ENCODE data around the gene KRTAP10-4. TPM values are rescaled to one million over a fixed set of nuclear protein-coding genes. Genes with fewer than 3 reads are reported as not detected.

Gene KRTAP10-4
- total and polyA plus RNA-seq, 2 donors = not detected

DNA sequence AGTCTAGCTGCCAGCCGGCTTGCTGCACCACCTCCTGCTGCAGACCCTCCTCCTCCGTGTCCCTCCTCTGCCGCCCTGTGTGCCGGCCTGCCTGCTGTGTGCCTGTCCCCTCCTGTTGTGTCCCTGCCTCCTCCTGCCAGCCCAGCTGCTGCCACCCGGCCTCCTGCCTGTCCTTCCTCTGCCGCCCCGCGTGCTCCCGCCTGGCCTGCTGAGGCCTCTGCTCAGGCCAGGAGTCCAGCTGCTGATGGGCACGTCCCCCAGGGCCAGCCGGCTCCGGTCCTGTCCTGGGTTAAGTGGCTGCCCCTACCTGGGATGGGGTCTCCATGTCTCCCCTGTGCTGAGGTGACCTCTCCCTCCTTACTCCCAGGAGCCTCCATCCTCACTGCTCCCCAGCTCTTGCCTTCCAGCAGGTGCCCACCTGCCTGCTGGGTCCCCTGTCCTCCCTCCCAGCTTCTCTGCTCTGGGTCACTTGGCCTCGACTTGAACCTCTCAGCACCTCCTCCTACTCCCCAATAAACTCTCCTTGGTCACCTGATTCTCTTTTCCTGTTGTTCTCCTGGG lies 39.2 kb downstream of the KRTAP10-4 start:
- H3K36me3 ChIP-seq (ENCODE audit: insufficient read depth) = no peaks in the 10 kb centered on the region
- no peak overlapping the region for H3K4me3 ChIP-seq (ENCODE audit: low read depth, low read length)
- H3K27ac ChIP-seq (ENCODE audit: low read depth) = no peak overlapping the region
- 79% methylated on average over 13 of the region's 13 CpGs for WGBS
- no peak for DNase-seq (ENCODE audit: extremely low spot score)
- no peaks in the 10 kb centered on the region for H3K4me1 ChIP-seq (ENCODE audit: insufficient read depth)

DNA sequence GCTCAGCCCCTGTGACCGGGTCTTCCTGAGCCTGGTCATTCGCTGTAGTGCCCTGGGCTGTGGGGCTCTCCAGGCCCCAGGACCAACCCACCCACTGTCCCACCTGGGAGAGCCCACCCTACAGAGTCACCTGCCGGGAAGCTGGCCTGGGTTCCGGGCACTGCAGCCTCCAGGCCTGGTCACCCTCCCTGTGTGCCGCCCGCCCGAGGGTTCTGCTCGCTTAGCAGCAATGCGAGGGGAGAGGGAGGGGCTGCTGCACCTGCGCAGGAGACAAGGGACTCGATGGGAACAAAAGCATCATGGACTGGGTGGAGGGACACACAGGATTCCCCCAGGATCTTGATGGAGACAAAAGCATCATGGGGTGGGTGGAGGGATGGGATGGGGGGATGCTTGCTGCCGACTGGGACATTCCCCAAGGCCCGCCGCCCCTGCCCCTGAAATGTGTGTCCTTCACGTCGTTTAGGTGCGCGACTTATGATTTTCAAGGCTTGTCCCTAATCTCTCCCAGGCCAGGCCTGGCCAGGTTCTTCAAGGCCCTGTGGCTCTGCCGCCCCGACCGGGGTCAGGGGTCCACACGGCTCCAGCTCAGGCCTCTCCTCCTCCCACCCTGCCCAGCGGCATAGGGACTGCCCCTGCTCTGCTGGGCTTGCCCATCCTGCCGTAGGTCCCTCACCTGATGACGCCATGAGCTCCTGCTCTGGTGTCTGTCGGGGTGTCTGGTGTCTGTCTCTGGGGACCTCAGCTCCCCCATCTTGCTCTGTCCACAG lies 40.0 kb downstream of the KRTAP10-4 start:
- Histone ChIP-seq H3K4me3 (ENCODE audit: low read depth, low read length) (no peak overlapping the region), H3K36me3 (ENCODE audit: insufficient read depth) (no peaks in the 10 kb centered on the region), H3K27ac (ENCODE audit: low read depth) (no peak overlapping the region), H3K4me1 (ENCODE audit: insufficient read depth) (no peaks in the 10 kb centered on the region)
- WGBS = 88% methylated on average over 26 of the region's 26 CpGs
- DNase-seq (ENCODE audit: extremely low spot score) = no peak

DNA sequence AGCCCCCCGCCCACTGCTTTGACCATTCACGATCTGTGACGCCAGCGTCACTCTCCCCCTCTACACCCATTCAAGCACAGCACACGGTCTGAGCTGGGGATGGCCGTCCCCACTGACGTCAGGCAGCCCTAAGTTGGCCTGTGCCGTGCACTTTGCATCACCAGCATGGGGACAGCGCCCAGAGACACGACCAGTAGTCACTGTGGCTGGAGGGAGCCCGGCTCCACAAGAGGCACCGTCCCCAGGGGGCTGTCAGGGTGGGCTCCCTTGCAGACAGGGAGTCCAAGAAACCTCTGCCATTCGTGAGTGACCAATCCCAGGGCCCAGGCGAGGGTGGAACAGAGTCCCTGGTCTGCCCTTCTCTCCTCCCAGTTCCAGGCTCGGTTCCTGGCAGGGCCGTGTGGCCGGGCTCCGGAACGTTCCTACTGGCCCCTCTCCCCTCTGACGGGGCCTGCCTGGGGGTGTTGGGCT lies 40.7 kb downstream of the KRTAP10-4 start:
- H3K27ac ChIP-seq (ENCODE audit: low read depth) = no peak overlapping the region
- H3K4me1 ChIP-seq (ENCODE audit: insufficient read depth) = no peaks in the 10 kb centered on the region
- H3K4me3 ChIP-seq (ENCODE audit: low read depth, low read length) = no peak overlapping the region
- WGBS = 75% methylated on average over 20 of the region's 20 CpGs
- no peaks in the 10 kb centered on the region for H3K36me3 ChIP-seq (ENCODE audit: insufficient read depth)
- no peak for DNase-seq (ENCODE audit: extremely low spot score)

DNA sequence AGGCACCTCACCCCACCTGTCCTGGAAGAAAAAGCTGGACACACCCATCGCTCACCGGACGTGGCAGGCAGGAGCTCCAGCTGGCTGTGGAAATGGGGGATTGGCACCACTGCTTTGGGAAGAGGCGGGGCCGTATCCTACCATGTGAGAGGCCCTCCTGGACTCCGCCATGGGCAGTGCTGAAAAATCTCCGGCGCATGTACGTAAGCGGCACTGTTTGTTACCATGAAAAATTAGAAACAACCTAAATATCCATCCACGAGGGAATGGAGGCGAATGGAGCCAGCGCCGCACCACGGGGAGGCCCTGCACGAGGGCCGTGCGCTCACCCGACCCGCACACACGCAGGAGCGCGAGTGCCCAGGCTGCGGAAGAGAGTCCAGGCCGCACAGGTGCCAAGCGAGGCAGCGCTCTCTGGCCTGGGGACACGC lies 41.4 kb downstream of the KRTAP10-4 start:
- no peak for DNase-seq (ENCODE audit: extremely low spot score)
- no peak overlapping the region for H3K4me3 ChIP-seq (ENCODE audit: low read depth, low read length)
- no peaks in the 10 kb centered on the region for H3K4me1 ChIP-seq (ENCODE audit: insufficient read depth)
- WGBS = 89% methylated on average over 28 of the region's 28 CpGs
- no peak overlapping the region for H3K27ac ChIP-seq (ENCODE audit: low read depth)
- H3K36me3 ChIP-seq (ENCODE audit: insufficient read depth) = no peaks in the 10 kb centered on the region

DNA sequence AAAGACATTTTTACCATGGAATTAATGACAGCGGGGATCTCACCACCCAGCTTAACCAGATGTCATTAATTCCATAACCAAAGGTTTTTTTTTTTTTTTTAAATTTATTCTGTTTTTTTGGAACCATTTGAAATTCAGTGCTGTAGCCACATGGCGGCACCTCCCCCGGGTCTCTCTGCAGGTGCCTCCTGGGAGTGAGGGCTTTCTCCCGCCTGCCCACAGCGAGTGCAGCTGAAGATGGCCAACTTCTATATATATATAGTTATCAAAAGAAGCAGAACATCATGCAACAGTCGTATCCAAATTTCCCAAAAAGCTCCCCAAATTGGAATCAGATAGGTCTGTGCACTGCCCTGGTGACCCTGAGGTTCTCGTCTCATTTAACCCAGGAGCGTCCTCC lies 41.9 kb downstream of the KRTAP10-4 start:
- no peaks in the 10 kb centered on the region for H3K36me3 ChIP-seq (ENCODE audit: insufficient read depth)
- no peak overlapping the region for H3K4me3 ChIP-seq (ENCODE audit: low read depth, low read length)
- WGBS = 63% methylated on average over 8 of the region's 8 CpGs
- no peak overlapping the region for H3K27ac ChIP-seq (ENCODE audit: low read depth)
- DNase-seq (ENCODE audit: extremely low spot score) = no peak
- H3K4me1 ChIP-seq (ENCODE audit: insufficient read depth) = no peaks in the 10 kb centered on the region

DNA sequence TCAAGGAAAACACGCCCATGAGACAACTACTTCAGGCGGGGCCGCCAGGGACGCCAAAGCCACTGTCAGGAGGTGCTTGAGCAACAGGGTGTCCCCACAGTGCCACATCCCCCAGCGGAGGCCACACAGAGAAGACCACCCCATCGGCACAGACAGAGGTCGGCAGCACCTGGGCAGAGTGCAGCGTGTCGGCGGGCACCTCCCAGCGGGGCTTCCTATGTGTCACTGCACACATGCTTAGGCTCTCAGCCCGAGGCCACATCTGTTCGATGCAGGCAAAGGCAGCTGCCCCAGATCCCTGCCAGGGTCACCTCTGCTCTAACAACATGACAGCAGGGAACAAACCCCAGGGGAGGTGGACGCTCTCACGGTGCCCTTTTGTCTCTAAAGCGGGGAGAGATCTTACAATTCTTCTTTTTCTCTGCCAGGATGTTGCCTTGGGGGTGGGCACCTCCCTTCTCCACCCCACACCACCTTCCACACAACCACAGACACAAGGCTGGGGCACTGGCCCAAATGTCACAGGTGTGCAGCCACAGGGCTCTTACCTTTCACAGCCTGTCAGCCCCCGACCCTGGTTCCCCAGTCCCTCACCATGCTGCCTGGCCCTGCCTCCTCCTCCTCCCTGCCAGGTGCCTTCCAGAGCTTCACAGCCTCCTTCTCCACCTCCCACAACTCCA lies 42.5 kb downstream of the KRTAP10-4 start:
- no peaks in the 10 kb centered on the region for H3K36me3 ChIP-seq (ENCODE audit: insufficient read depth)
- no peak overlapping the region for H3K4me3 ChIP-seq (ENCODE audit: low read depth, low read length)
- WGBS = 72% methylated on average over 17 of the region's 17 CpGs
- no peak overlapping the region for H3K27ac ChIP-seq (ENCODE audit: low read depth)
- no peaks in the 10 kb centered on the region for H3K4me1 ChIP-seq (ENCODE audit: insufficient read depth)
- no peak for DNase-seq (ENCODE audit: extremely low spot score)

DNA sequence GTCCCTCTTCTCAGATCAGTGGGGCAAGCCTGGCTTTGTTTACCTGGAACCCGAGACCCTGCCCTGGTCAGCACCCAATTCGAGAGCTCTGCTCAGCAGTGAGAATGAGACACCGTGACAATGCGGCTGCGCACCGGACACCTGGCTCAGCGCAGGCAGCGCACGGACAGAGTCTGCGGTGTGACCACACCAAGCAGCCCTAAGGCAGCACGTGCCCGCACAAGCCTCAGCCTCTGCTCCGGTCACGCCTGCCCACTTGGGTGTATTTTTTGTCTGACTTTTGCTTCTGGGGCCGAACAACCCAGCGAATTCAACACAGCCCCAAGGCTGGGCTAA lies 43.0 kb downstream of the KRTAP10-4 start:
- WGBS = 73% methylated on average over 16 of the region's 16 CpGs
- Histone ChIP-seq H3K27ac (ENCODE audit: low read depth) (no peak overlapping the region), H3K4me3 (ENCODE audit: low read depth, low read length) (no peak overlapping the region), H3K36me3 (ENCODE audit: insufficient read depth) (no peaks in the 10 kb centered on the region), H3K4me1 (ENCODE audit: insufficient read depth) (no peaks in the 10 kb centered on the region)
- no peak for DNase-seq (ENCODE audit: extremely low spot score)

DNA sequence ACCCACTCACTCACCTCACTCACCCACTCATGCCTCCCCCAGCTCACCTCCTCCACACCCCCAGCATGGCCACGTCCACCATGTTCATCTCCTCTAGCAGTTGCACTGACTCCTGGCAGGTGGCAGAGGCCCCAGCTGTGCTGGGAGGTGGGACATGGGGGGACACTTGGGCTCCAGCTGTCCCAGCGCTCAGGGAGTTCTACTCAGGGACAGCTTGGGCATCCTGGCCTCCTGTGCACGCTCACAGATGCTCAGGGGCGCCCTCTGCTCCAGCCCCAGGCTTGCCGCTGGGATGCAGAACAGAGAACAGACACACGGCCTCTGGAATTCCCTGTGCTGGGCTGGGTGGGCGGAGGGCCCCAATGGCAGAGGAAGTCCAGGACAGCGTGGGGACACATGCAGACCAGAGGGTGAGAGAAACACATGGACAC lies 43.6 kb downstream of the KRTAP10-4 start:
- Histone ChIP-seq H3K4me3 (ENCODE audit: low read depth, low read length) (no peak overlapping the region), H3K27ac (ENCODE audit: low read depth) (no peak overlapping the region), H3K4me1 (ENCODE audit: insufficient read depth) (no peaks in the 10 kb centered on the region), H3K36me3 (ENCODE audit: insufficient read depth) (no peaks in the 10 kb centered on the region)
- WGBS = 55% methylated on average over 8 of the region's 8 CpGs
- no peak for DNase-seq (ENCODE audit: extremely low spot score)

DNA sequence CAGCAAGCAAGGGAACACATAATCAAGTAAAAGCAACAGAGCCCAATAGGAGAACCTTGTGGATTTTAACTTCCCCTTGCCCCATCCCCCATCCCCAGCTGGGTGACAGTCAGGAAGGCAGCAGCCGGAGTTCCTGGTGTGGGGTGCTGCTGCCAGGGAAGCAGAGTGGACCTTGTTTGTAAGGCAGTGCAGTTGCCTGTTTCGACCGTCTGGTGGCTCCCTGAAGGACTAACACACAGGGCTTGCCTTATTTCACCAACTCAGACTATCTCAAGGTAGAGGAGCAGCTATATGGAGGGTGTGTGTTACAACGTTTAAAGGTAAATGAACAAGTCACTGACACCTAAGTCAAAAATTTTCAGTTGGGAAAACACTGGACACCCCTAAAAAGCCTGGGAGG lies 45.0 kb downstream of the KRTAP10-4 start:
- Histone ChIP-seq H3K27ac (ENCODE audit: low read depth) (no peak overlapping the region), H3K4me1 (ENCODE audit: insufficient read depth) (no peaks in the 10 kb centered on the region), H3K4me3 (ENCODE audit: low read depth, low read length) (no peak overlapping the region), H3K36me3 (ENCODE audit: insufficient read depth) (no peaks in the 10 kb centered on the region)
- DNase-seq (ENCODE audit: extremely low spot score) = no peak
- 24% methylated on average over 4 of the region's 4 CpGs for WGBS

DNA sequence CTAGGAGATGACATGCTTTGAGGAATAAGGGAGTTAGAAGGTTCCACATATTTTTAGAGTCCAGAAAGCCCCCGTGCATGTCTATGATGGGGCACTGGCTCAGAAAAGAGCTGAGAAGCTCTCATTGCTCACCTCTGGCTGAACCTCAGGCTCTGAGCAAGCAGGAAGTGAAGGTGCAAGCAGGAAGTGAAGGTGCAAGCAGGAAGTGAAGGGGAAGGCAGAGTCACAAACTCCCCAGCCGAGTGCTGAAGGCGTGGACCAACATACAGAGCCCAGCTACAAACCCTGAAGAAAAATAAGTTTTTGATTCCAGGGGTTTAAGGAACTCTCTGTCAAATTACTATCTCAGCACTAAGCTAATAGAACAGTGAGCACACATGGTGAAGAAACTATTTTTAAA lies 45.4 kb downstream of the KRTAP10-4 start:
- DNase-seq (ENCODE audit: extremely low spot score) = no peak
- H3K36me3 ChIP-seq (ENCODE audit: insufficient read depth) = no peaks in the 10 kb centered on the region
- H3K4me1 ChIP-seq (ENCODE audit: insufficient read depth) = no peaks in the 10 kb centered on the region
- H3K27ac ChIP-seq (ENCODE audit: low read depth) = no peak overlapping the region
- WGBS = 70% methylated on average over 3 of the region's 3 CpGs
- H3K4me3 ChIP-seq (ENCODE audit: low read depth, low read length) = no peak overlapping the region

DNA sequence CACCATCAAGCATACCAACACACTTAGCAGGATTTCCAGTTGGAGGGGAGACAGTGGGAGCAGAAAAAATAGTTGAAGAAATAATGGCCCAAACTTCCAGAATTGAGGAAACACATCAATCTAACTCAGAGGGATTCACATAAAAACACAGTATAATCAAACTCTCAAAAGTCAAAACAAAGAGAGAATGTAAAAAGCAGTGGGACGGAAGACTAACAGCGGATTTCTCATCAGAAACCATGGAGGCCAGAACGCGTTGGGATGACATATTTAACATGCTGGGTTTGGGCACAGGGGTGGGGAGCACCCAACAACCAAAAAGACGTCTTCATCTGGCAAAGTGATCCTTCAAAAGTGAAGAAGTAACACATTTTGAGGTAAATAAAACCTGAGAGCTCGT lies 46.4 kb downstream of the KRTAP10-4 start:
- no peaks in the 10 kb centered on the region for H3K4me1 ChIP-seq (ENCODE audit: insufficient read depth)
- WGBS = 85% methylated on average over 6 of the region's 6 CpGs
- H3K27ac ChIP-seq (ENCODE audit: low read depth) = no peak overlapping the region
- no peaks in the 10 kb centered on the region for H3K36me3 ChIP-seq (ENCODE audit: insufficient read depth)
- no peak overlapping the region for H3K4me3 ChIP-seq (ENCODE audit: low read depth, low read length)
- no peak for DNase-seq (ENCODE audit: extremely low spot score)

DNA sequence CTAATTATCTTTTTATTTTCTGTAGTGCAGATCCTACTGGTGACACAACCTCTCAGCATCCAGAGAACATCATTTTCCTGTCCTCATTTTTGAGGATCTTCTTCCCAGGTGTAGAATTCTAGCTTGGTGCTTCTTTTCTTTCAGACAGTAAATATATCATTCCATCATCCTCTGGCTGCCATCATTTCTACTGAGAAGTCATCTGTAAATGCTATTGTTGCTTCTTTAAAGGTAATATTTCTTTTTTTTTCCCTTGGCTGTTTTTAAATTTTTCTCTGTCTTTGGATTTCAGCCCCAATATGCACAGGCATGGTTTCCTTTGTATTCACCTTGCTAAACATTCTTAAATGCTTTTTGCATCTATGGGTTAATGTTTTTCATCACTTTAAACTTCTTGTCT lies 50.0 kb downstream of the KRTAP10-4 start:
- DNase-seq (ENCODE audit: extremely low spot score) = no peak
- Histone ChIP-seq H3K36me3 (ENCODE audit: insufficient read depth) (no peaks in the 10 kb centered on the region), H3K4me1 (ENCODE audit: insufficient read depth) (no peaks in the 10 kb centered on the region), H3K27ac (ENCODE audit: low read depth) (no peak overlapping the region), H3K4me3 (ENCODE audit: low read depth, low read length) (no peak overlapping the region)
